HG03378 (cell line): ENCODE results near the gene CRYGC.

ENCODE experiments used
- ATAC-seq: cut with Tn5 transposase; IDR thresholded peaks from one replicate; pipeline ENCODE4 v1.9.1; 2021; ENCODE audit warnings: mild to moderate bottlenecking, moderate library complexity; ENCODE audit not compliant: unreplicated experiment

Gene CRYGC

GRCh38 chr2:208129744-208130711 lies at the start of gene CRYGC:
TSS of gene CRYGC (minus strand) at chr2:208129828. CDS start at chr2:208129792, 36 bp downstream.
- ATAC-seq: no peak

- ATAC-seq: no peak
Observed at GRCh38 chr2:208179028-208179609, 49.5 kb upstream of the CRYGC start.

- ATAC-seq: no peak
Observed at GRCh38 chr2:208175840-208176153, 46.2 kb upstream of the CRYGC start.

- ATAC-seq: peak; percentile 100
Observed at GRCh38 chr2:208175069-208175839, 45.6 kb upstream of the CRYGC start.

GRCh38 chr2:208174144-208174543 lies 44.5 kb upstream of the CRYGC start:
- no peak for ATAC-seq

GRCh38 chr2:208172125-208172524 lies 42.5 kb upstream of the CRYGC start:
- no peak for ATAC-seq

GRCh38 chr2:208164951-208165755 lies 35.5 kb upstream of the CRYGC start:
- ATAC-seq: no peak

GRCh38 chr2:208163489-208163888 lies 33.9 kb upstream of the CRYGC start, which contains the start of gene CRYGA:
TSS of gene CRYGA (minus strand) at chr2:208163589. CDS start at chr2:208163556, 33 bp downstream.
- ATAC-seq: no peak

- ATAC-seq: no peak
Observed at GRCh38 chr2:208156439-208156838, 26.8 kb upstream of the CRYGC start.

GRCh38 chr2:208153156-208153555 lies 23.5 kb upstream of the CRYGC start:
- ATAC-seq: no peak

GRCh38 chr2:208150956-208151355 lies 21.3 kb upstream of the CRYGC start:
- no peak for ATAC-seq

- ATAC-seq: no peak
Observed at GRCh38 chr2:208150094-208150493, 20.5 kb upstream of the CRYGC start.

- ATAC-seq: no peak
Observed at GRCh38 chr2:208148803-208149202, 19.2 kb upstream of the CRYGC start.

GRCh38 chr2:208147759-208148158 lies 18.1 kb upstream of the CRYGC start:
- ATAC-seq: no peak

- ATAC-seq: no peak
Observed at GRCh38 chr2:208147008-208147407, 17.4 kb upstream of the CRYGC start.

- ATAC-seq: no peak
Observed at GRCh38 chr2:208146006-208146405, 16.4 kb upstream of the CRYGC start, which contains the start of gene CRYGB. TSS of gene CRYGB (minus strand) at chr2:208146158. CDS start at chr2:208146120, 38 bp downstream.

- no peak for ATAC-seq
Observed at GRCh38 chr2:208142925-208143799, 13.5 kb upstream of the CRYGC start.

- no peak for ATAC-seq
Observed at GRCh38 chr2:208142240-208142924, 12.8 kb upstream of the CRYGC start.

GRCh38 chr2:208139447-208139846 lies 9.8 kb upstream of the CRYGC start:
- ATAC-seq: no peak
